NCI-H2029 (cell line): Measurements from ENCODE around the gene GPR158.

Experiments
- DNase-seq: peaks from one replicate; lab custom pipeline; 2025; lab: John Stamatoyannopoulos, UW

The GPR158 gene

DNA sequence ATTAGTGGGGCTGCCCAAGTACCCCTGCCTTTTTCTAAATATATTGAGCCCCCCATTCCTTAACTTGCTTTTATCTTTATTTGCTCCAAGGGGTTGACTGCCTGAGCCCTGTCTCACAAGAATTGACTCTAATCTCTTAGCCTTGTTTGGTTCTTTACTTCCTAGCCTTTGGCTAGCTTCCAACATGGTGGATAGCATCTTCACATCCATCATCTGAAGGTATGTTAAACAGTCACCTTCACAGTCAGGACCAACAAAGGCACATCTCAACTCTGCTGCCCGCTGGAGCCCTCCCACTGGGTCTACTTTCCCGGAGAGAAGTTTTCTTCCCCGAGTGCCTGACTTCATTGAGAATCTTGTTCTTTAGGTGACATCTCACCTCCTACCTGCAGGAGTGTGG, 329.5 kb downstream of the GPR158 start:
- DNase-seq = no peak

- DNase-seq = no peak
These were observed 330.0 kb downstream of the GPR158 start for GRCh38 chr10:25504838-25505237.

- no peak for DNase-seq
These were observed 330.7 kb downstream of the GPR158 start for GRCh38 chr10:25505466-25505865.

DNA sequence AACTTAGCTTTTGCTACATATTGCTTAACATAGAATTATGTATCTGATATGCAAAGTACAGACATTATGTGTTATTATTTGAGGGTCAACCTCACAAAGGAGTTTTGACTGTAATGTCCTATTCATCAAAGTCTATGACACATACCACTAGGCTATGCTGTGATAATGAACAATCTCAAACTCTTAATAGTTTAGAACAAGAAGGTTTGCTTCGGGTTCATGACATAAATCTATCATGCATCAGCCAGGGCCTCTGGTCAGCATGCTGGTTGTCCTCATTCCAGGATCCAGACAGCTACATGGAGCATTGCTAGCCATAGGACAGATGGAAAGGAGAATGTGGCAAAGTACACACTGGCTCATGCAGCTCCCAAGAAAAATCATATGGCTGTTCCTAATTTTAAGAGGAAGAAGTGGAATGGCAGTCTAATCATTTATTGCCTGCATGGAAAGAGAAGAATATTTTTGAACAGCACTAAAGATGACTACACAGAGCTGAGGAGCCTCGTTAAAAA, 332.1 kb downstream of the GPR158 start:
- DNase-seq = no peak

GRCh38 chr10:25508112-25508815, 333.5 kb downstream of the GPR158 start:
- DNase-seq = no peak

GRCh38 chr10:25509151-25509550, 334.4 kb downstream of the GPR158 start:
- no peak for DNase-seq

GRCh38 chr10:25522294-25522693, 347.5 kb downstream of the GPR158 start:
- no peak for DNase-seq

DNA sequence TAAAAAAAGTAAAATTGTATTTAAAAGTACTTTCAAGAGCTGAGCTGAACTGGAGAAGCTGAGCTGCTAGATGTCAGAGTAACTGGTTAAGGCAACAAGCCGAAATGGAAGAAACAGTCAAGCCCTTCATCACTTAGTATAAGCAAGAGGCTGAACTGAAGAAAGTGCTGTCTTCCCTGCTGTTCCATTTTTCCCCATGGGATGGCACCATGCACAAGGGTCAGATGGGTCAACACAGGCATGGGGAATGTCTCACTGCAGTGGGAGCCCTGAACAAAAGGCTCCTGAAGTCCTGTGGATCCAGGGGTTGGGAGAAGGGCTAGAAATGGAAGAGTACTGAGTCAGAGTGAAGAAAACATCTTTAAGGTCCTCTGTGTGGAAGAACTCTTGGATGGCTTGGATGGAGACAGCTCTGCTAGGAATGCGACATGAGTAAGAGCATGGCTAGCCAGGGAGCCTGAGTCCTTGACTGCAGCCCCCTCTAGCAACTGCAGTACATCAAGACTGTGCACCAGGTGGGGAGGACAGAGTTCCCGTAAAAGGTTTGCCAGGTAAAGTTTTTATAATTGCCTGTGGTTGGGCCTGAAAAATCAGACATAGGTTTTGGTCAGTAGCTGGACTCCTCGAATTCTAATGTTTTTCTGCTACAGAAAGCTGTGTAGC, 348.3 kb downstream of the GPR158 start:
- no peak for DNase-seq

DNA sequence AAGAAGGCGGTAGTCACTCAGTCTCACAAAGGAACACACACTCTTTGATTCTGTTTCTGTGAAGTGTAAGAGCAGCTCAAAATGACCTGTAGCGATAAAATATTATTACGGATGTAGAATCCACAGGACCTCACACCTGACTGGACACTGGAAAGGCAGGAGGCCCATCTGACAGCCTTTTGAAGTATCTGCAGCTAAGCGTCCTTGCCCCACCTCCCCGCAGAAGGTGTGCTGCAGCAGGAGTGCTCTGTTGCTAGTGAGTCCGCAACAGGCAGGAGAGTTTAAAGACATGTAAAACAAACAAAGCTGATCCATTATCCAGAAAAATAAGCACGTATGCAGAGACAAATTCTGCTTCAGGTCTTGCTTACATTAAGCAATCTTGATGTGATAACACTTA, 355.5 kb downstream of the GPR158 start:
- no peak for DNase-seq

- no peak for DNase-seq
These were observed 356.8 kb downstream of the GPR158 start for GRCh38 chr10:25531457-25532061.

GRCh38 chr10:25532213-25532612, 357.4 kb downstream of the GPR158 start:
- DNase-seq = no peak

DNA sequence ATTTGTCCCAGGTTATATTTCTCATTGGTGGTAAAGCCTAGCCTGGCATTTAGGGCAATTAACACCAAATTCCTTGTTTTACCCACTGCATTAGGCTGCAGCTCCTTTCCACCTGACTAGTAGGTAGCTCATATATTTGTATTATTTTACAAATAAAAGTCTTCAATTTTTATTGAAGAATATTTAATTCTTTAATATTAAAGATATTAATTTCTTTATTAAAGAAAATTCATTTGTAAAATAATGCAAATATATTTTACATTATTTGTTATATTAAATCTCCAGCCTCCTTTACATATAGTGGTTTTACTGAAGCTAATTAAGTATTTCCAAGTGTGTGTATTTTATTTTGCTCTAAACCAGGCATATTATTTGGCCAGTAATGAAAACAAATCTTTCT, 361.2 kb downstream of the GPR158 start:
- DNase-seq = no peak

DNA sequence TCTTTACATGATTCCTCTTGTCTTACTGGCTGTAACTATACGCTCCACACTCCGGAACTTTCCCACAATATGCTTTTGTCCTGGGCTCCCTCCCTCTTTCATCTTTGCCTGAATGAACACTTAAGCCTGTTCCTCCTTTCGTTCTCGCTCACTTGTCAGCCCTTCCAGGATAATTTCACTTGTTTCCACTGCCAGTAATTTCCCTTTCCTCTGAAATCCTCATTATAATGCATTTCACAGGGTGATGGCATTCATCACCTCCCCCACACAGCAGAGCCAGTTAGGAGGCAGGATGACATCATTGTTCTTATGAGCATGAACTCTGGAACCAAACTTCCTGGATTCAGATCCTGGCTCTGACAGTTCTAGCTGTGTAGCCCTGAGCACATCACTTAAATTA, 372.6 kb downstream of the GPR158 start:
- DNase-seq = no peak

DNA sequence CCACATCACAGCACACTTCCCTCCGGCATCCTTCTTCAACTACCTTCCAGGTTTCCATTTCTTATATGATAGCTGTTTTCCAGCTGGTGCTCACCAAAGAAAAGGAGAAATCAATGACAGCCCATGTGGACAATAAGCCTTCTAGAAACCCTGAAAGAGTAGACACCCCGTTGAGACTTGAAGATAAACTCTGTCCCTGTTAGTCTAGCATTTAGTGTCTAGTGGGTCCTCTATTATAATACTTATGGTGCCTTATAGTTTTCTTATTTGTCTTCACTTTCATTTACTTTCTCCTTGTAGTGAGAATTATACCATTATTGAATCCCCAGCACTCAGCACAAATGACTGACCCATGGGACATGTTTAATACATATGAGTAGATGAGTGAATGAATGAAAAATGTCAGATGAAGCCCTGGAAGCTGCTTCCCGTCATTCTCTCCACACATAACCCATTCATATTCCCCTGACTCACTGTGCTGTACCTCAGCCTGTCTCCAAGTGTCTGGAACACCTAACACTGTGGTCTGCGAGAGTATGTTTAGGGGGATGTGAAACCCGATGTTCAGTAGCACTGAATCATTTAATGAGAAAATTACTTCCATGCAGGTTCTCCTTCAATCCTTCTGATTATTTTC, 377.6 kb downstream of the GPR158 start:
- DNase-seq = no peak

DNA sequence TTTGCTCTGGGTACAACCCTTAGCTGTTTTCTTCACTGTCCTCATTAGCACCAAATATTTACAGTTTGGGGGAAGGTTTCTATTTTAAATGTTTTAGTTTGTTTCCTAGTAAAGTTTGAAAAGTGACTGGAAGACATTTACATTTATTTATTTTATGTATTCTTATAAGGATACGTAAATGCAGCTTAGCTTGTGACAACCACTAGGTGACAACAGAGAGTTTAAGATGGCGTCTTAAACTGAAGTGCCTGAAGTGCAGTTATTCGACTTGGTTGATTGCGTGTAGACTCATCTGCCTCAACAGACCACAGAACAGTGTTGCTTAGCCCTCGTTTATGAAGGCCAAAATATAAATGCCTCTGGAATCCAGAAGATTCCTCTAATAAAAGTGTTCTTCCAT, 381.1 kb downstream of the GPR158 start:
- DNase-seq = no peak

DNA sequence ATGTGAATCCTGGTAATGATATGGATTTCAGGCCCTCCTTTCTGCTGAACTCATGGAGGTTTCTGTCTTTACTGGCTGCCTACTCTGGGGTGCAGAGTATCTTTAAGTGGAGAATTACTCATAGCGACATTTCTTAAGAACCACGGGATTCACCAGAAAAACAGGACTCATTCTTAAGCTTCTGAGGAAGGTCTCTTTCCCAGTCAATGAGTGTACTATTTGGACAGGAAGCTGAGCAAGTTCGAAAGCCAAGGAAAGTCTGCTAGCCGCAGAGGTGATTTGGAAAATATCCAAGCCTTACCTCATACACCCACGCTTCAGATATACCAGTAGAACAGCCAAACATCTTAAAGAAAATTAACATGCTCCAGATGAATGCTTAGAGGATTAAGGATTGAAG, 381.7 kb downstream of the GPR158 start:
- no peak for DNase-seq

DNA sequence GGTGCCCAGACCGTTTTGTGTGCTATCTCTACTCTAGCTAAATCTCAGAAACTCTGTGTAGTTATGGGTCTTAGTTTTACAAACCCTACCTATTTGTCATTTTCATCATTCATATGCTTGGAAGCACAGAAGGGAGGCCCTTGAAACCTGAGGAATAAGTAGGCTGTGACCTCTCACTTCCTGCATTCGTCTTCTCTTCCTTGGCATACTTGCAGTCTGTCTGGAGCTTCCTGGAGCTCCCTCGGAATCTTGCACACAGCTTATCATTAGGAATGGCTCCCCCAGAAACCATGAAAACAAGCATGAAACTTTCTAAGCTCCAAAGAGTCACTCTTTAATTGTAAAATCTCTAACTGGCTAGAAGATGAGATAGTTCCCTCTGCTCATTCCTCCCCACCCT, 382.3 kb downstream of the GPR158 start:
- DNase-seq = no peak

- no peak for DNase-seq
These were observed 387.0 kb downstream of the GPR158 start for GRCh38 chr10:25561758-25562157.

DNA sequence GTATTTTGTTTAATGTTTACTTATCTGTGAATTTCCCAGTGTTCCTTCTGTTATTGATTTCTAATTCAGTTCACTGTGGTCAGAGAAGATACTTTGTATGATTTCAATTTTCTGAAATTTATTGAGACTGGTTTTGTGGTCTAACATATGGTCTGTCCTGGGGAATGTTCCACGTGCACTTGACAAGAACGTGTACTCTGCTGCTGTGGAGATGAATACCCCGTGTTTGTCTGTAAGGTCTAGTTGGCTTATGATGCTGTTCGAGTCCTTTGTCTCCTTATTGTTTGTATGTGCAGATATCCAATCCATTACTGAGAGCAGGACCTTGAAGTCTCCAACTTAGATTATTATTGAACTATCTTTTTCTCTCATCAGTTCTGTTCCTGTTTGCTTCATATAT, 387.7 kb downstream of the GPR158 start:
- no peak for DNase-seq

- DNase-seq = no peak
These were observed 389.6 kb downstream of the GPR158 start for GRCh38 chr10:25564351-25564750.

- DNase-seq = no peak
These were observed 390.8 kb downstream of the GPR158 start for GRCh38 chr10:25565570-25565969.

DNA sequence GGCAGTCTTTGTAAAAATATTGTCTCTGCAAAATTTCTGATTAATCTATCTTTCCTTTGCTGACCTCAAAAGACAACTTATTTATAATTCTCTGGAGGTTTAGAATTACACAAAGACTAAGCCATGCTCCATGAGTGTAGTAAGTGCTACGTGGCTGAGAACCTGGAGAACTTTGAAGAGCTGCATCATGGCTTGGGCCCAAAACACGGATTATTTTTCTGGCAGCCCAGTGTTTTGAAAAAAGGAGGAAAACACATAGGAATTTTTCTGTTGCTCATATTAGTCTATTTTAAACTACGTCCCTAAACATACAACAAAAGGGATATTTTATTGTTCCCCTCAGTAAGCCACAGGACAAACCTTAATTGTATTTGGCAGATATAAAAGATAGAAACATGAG, 398.5 kb downstream of the GPR158 start:
- no peak for DNase-seq

DNA sequence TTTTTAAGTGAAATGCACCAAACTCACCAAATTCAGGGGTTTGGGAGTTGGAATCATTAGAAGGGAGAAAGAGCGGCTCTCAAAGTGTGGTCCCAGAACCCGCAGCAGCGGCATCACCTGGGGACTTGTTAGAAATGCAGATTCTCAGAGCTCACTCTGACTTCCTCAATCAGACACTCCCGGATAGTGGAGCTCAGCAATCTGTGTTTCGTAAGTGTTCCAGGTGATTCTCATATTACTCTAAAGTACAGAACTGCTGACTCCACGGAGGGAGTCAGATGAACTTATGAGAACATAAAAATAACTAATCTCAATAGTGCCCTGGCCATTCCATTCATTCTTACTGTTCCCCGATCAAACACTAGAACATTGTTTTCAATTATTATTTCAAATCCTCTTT, 400.5 kb downstream of the GPR158 start:
- no peak for DNase-seq
